ENCODE results near the gene ASF1A. TPM values are rescaled to one million over a fixed set of nuclear protein-coding genes. Genes with fewer than 3 reads are reported as not detected.

Gene ASF1A
- total and polyA plus RNA-seq, 2 donors from 2014 or later: 15.1 TPM

DNA sequence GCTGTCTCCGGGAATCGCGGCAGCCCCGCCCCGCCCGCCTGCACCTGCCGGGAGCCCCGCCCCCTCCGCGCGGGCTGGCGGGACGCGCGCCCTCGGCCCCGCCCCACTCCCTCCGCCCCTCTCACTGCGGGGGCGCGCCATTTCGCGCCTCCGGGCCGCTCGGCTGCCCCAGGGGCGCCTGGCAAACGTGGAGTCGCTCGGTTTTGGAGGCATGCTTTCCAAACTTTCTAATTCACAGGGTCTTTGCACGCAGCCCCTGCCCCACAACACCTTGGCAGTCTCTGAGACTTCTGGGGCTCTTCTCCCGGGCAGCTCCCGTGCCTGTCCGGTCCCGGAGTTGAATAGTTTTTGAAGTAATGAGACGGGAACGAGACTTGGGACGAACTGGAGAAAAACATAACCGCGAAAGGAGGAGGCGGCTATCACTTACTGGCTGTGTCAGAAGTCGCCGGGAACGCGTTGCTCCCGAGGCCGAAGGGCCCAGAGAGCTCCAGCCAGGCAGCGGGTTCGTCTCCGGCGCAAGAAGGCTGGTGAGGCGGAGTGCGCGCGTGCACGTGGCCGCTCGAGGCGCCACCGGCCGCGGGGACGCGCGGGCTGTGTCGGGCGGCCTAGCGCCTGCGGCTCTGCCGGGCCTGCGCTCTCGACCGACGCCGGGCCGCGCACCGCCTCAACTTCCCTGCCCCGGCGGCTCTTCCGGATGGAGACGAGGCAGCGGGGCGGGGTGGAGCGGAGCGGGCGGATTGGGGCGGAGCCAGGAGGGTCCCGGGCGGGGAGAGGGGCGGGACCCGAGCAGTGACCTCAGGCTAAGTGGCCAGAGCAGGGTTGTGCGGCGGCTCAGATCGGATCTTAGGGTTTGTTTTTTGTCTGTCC, 40.7 kb downstream of the ASF1A start, which contains the start of gene MCM9:
Gene MCM9 (minus strand): TSS at position 699 of the 870 bp plus-strand sequence. CDS start 3,436 bp downstream, outside the sequence.
- H3K27me3 ChIP-seq (ENCODE audit: control insufficient read depth, insufficient read depth, low read length): no peaks in the 10 kb centered on the region
- peak within 1 kb of the TSS; percentile 81 to 91 (median 83) for H3K9ac ChIP-seq (ENCODE audit: low read length in 3 of 3)
- no peaks in the 10 kb centered on the region for H3K9me3 ChIP-seq (ENCODE audit: control insufficient read depth in 2 of 3, insufficient read depth in 1 of 3, low read length in 3 of 3)
- no peaks in the 10 kb centered on the region for H3K36me3 ChIP-seq (ENCODE audit: control insufficient read depth in 2 of 3, insufficient read depth in 3 of 3, low read length in 3 of 3)
- peak within 1 kb of the TSS; percentile 83 to 91 for H3K27ac ChIP-seq (ENCODE audit: low read depth in 2 of 2, low read length in 2 of 2)
- FAIRE-seq (no peak), DNase-seq (peak; percentile 92 to 97 (median 94))
- peaks cover 0 to 6% (median 3%) of the 10 kb centered on the region in 3 donors for H3K4me1 ChIP-seq (ENCODE audit: control insufficient read depth in 2 of 3, insufficient read depth in 2 of 3, low read depth in 1 of 3, low read length in 3 of 3)
- TF ChIP-seq, protein P1, sequence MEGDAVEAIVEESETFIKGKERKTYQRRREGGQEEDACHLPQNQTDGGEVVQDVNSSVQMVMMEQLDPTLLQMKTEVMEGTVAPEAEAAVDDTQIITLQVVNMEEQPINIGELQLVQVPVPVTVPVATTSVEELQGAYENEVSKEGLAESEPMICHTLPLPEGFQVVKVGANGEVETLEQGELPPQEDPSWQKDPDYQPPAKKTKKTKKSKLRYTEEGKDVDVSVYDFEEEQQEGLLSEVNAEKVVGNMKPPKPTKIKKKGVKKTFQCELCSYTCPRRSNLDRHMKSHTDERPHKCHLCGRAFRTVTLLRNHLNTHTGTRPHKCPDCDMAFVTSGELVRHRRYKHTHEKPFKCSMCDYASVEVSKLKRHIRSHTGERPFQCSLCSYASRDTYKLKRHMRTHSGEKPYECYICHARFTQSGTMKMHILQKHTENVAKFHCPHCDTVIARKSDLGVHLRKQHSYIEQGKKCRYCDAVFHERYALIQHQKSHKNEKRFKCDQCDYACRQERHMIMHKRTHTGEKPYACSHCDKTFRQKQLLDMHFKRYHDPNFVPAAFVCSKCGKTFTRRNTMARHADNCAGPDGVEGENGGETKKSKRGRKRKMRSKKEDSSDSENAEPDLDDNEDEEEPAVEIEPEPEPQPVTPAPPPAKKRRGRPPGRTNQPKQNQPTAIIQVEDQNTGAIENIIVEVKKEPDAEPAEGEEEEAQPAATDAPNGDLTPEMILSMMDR (IDR thresholded peaks at IDR 0.05; ENCODE audit: borderline replicate concordance, extremely low read depth, insufficient read depth): no peak
- H3K4me3 ChIP-seq (ENCODE audit: low read length in 3 of 3): peak within 1 kb of the TSS; percentile 86 to 92 (median 91)
- intact Hi-C loops (cut with DNase I): no loop called here

DNA sequence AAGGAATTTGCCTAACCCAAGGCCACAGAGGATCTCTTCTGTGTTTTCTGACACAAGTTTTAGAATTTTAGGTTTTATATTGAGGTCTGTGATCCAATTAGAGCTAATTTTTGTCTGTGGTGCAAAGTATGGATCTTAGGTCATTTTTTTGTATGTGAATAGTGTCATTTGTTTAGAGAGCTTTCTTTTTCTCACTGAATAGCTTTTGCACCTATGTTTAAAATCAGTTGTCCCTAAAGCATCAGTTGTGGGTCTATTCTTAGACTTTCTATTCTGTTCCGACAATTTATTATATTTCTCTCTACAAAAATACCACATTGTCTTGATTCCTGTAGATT, 41.3 kb downstream of the ASF1A start:
- intact Hi-C loops (cut with DNase I): no loop called here
- Histone ChIP-seq H3K27me3 (ENCODE audit: control insufficient read depth, insufficient read depth, low read length) (no peaks in the 10 kb centered on the region), H3K9ac (ENCODE audit: low read length in 3 of 3) (peak overlapping the region; percentile 81 to 91 (median 83)), H3K27ac (ENCODE audit: low read depth in 2 of 2, low read length in 2 of 2) (peak overlapping the region; percentile 45 to 91), H3K4me1 (ENCODE audit: control insufficient read depth in 2 of 3, insufficient read depth in 2 of 3, low read depth in 1 of 3, low read length in 3 of 3) (peaks cover 0 to 6% (median 3%) of the 10 kb centered on the region in 3 donors), H3K36me3 (ENCODE audit: control insufficient read depth in 2 of 3, insufficient read depth in 3 of 3, low read length in 3 of 3) (no peaks in the 10 kb centered on the region), H3K9me3 (ENCODE audit: control insufficient read depth in 2 of 3, insufficient read depth in 1 of 3, low read length in 3 of 3) (no peaks in the 10 kb centered on the region), H3K4me3 (ENCODE audit: low read length in 3 of 3) (peak overlapping the region; percentile 86 to 91 (median 91))
- FAIRE-seq: no peak
- TF ChIP-seq, protein P1 (IDR thresholded peaks at IDR 0.05; ENCODE audit: borderline replicate concordance, extremely low read depth, insufficient read depth): no peak
- no peak for DNase-seq

DNA sequence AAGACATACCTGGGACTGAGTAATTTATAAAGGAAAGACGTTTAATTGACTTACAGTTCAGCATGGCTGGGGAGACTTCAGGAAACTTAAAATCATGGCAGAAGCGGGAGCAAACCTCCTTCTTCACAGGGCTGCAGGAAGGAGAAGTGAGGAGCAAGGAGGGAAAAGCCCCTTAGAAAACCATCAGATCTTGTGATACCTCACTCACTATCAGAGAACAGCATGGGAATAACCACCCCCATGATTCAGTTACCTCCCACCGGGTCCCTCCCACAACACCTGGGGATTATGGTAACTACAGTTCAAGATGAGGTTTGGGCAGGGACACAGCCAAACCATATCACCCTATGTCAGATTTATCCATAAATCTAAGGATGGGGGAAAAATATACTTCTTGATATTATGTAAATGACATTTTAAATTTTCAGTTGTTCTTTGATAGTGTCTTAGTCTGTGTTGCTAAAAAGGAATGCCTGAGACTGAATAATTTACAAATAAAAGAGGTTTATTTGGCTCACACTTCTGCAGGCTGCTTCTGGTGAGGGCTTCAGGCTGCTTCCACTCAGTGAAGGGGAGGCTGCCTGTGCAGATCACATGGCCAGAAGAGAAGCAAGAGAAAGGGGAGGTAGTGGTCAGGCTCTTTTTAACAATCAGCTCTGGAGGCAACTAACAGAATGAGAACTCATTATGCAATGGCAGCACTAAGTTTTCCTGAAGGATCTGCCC, 42.2 kb downstream of the ASF1A start:
- intact Hi-C loops (cut with DNase I): no loop called here
- H3K4me3 ChIP-seq (ENCODE audit: low read length in 3 of 3): no peak overlapping the region
- no peak overlapping the region for H3K27ac ChIP-seq (ENCODE audit: low read depth in 2 of 2, low read length in 2 of 2)
- TF ChIP-seq, protein P1 (IDR thresholded peaks at IDR 0.05; ENCODE audit: borderline replicate concordance, extremely low read depth, insufficient read depth): no peak
- no peaks in the 10 kb centered on the region for H3K27me3 ChIP-seq (ENCODE audit: control insufficient read depth, insufficient read depth, low read length)
- FAIRE-seq (no peak), DNase-seq (no peak)
- H3K36me3 ChIP-seq (ENCODE audit: control insufficient read depth in 2 of 3, insufficient read depth in 3 of 3, low read length in 3 of 3): no peaks in the 10 kb centered on the region
- peaks cover 0 to 6% (median 3%) of the 10 kb centered on the region in 3 donors for H3K4me1 ChIP-seq (ENCODE audit: control insufficient read depth in 2 of 3, insufficient read depth in 2 of 3, low read depth in 1 of 3, low read length in 3 of 3)
- no peaks in the 10 kb centered on the region for H3K9me3 ChIP-seq (ENCODE audit: control insufficient read depth in 2 of 3, insufficient read depth in 1 of 3, low read length in 3 of 3)
- H3K9ac ChIP-seq (ENCODE audit: low read length in 3 of 3): no peak overlapping the region
